Stimulated activated CD8-positive, alpha-beta memory T cell treated with anti-CD3 and anti-CD28 coated beads, Interleukin-4, amount 100 ng/mL, for 24 hours (primary cell): ENCODE results near the gene ACAA2.
"Not testable (repeated sequence)": the region's sequence is repeated elsewhere in the genome, so short reads cannot be mapped to it uniquely, and the experiment has no call there.

Experiments
- DNase-seq: peaks from one replicate; pipeline ENCODE4 v3.0.0-alpha.2; 2020; ENCODE audit warnings: low read depth

ACAA2 gene

GRCh38 chr18:49844903-49845302 lies 31.6 kb upstream of the ACAA2 start:
- DNase-seq, result no peak

- DNase-seq, result no peak
Measured at GRCh38 chr18:49843778-49844625, 30.7 kb upstream of the ACAA2 start.

GRCh38 chr18:49843131-49843530 lies 29.8 kb upstream of the ACAA2 start:
- DNase-seq, result no peak

GRCh38 chr18:49842656-49843055 lies 29.3 kb upstream of the ACAA2 start:
- no peak for DNase-seq

- no peak for DNase-seq
Measured at GRCh38 chr18:49841236-49842217, 28.2 kb upstream of the ACAA2 start.

- DNase-seq, result no peak
Measured at GRCh38 chr18:49839012-49839411, 25.7 kb upstream of the ACAA2 start.

GRCh38 chr18:49838381-49838780 lies 25.0 kb upstream of the ACAA2 start:
- DNase-seq, result no peak

- DNase-seq, result no peak
Measured at GRCh38 chr18:49837889-49838288, 24.6 kb upstream of the ACAA2 start.

GRCh38 chr18:49837316-49837835 lies 24.0 kb upstream of the ACAA2 start:
- not testable (repeated sequence) for DNase-seq

- no peak for DNase-seq
Measured at GRCh38 chr18:49835405-49835804, 22.1 kb upstream of the ACAA2 start.

GRCh38 chr18:49834258-49834657 lies 20.9 kb upstream of the ACAA2 start:
- no peak for DNase-seq

- DNase-seq, result no peak
Measured at GRCh38 chr18:49833814-49834213, 20.5 kb upstream of the ACAA2 start.

- no peak for DNase-seq
Measured at GRCh38 chr18:49832221-49832647, 18.9 kb upstream of the ACAA2 start.

- DNase-seq, result no peak
Measured at GRCh38 chr18:49827996-49828395, 14.7 kb upstream of the ACAA2 start.

- DNase-seq, result peak; percentile 4
Measured at GRCh38 chr18:49819823-49820671, 6.7 kb upstream of the ACAA2 start.

GRCh38 chr18:49819071-49819662 lies 5.8 kb upstream of the ACAA2 start:
- DNase-seq, result no peak

GRCh38 chr18:49817947-49818346 lies 4.6 kb upstream of the ACAA2 start:
- no peak for DNase-seq

GRCh38 chr18:49815927-49816326 lies 2.6 kb upstream of the ACAA2 start:
- DNase-seq, result no peak

GRCh38 chr18:49814147-49814499 lies 790 bp upstream of the ACAA2 start:
- peak; percentile 50 for DNase-seq

- DNase-seq, result peak; percentile 6
Measured at GRCh38 chr18:49813069-49813318, 339 bp downstream of the ACAA2 start.

GRCh38 chr18:49812286-49813068 lies 856 bp downstream of the ACAA2 start:
- no peak for DNase-seq
